H9 (cell line): Measurements from ENCODE around the gene TBCK. TPM values are rescaled to one million over a fixed set of nuclear protein-coding genes. Genes with fewer than 3 reads are reported as not detected.

Experiments
- DNase-seq: peaks from one replicate; pipeline ENCODE4 v3.0.0-alpha.2; 2017
- H2AFZ ChIP-seq: one replicate; pipeline ENCODE4 v1.6.1; 2013; ENCODE audit warnings: mild to moderate bottlenecking, low read length, control low read depth, moderate library complexity
- H2AK5ac ChIP-seq: 2 replicates; pipeline ENCODE4 v1.6.1; 2013; ENCODE audit warnings: low read length, control low read depth, mixed read lengths; ENCODE audit not compliant: insufficient read length
- H2BK120ac ChIP-seq: one replicate; pipeline ENCODE4 v1.6.1; 2013; ENCODE audit warnings: low read depth, mild to moderate bottlenecking, low read length, control low read depth, inconsistent platforms; ENCODE audit not compliant: poor library complexity, severe bottlenecking
- H2BK12ac ChIP-seq: 2 replicates; pipeline ENCODE4 v1.6.1; 2013; ENCODE audit warnings: low read length, control low read depth, mixed read lengths, low read depth; ENCODE audit not compliant: insufficient read length
- H2BK15ac ChIP-seq: 2 replicates; pipeline ENCODE4 v1.6.1; 2013; ENCODE audit warnings: low read depth, low read length, control low read depth
- H2BK20ac ChIP-seq: one replicate; pipeline ENCODE4 v1.6.1; 2013; ENCODE audit warnings: low read depth, mild to moderate bottlenecking, low read length, control low read depth, inconsistent platforms; ENCODE audit not compliant: poor library complexity, severe bottlenecking
- H2BK5ac ChIP-seq: 2 replicates; pipeline ENCODE4 v1.6.1; 2013; ENCODE audit warnings: low read length, control low read depth, mixed read lengths; ENCODE audit not compliant: insufficient read length
- H3K14ac ChIP-seq: 2 replicates; pipeline ENCODE4 v1.6.1; 2013; ENCODE audit warnings: low read length, control low read depth; ENCODE audit not compliant: insufficient read depth
- H3K18ac ChIP-seq: 2 replicates; pipeline ENCODE4 v1.6.1; 2013; ENCODE audit warnings: low read depth, mild to moderate bottlenecking, mixed read lengths, low read length, control low read depth; ENCODE audit not compliant: insufficient read length
- H3K23ac ChIP-seq: 2 replicates; pipeline ENCODE4 v1.6.1; 2013; ENCODE audit warnings: low read length, control low read depth, mixed read lengths, low read depth; ENCODE audit not compliant: insufficient read length
- H3K23me2 ChIP-seq: 2 replicates; pipeline ENCODE4 v1.6.1; 2013; ENCODE audit warnings: low read depth, mild to moderate bottlenecking, mixed read lengths, low read length, control low read depth; ENCODE audit not compliant: insufficient read length, poor library complexity, severe bottlenecking
- H3K27ac ChIP-seq: 2 replicates; pipeline ENCODE4 v1.5.1; 2013; ENCODE audit warnings: low read length, control low read depth, mixed read lengths, low read depth; ENCODE audit not compliant: insufficient read length
- H3K27me3 ChIP-seq: 2 replicates; pipeline ENCODE4 v1.6.1; 2013; ENCODE audit warnings: low read length, control low read depth, inconsistent platforms; ENCODE audit not compliant: insufficient read depth
- H3K4ac ChIP-seq: 2 replicates; pipeline ENCODE4 v1.6.1; 2013; ENCODE audit warnings: low read depth, mild to moderate bottlenecking, control low read depth, inconsistent platforms, low read length, moderate library complexity
- H3K4me1 ChIP-seq: 2 replicates; pipeline ENCODE4 v1.6.1; 2013; ENCODE audit warnings: low read length, control low read depth, inconsistent platforms; ENCODE audit not compliant: insufficient read depth
- H3K4me2 ChIP-seq: 2 replicates; pipeline ENCODE4 v1.6.1; 2013; ENCODE audit warnings: low read length, control low read depth, mixed read lengths; ENCODE audit not compliant: insufficient read length, insufficient read depth
- H3K56ac ChIP-seq: 2 replicates; pipeline ENCODE4 v1.6.1; 2013; ENCODE audit warnings: low read depth, mild to moderate bottlenecking, mixed read lengths, low read length, control low read depth; ENCODE audit not compliant: insufficient read length
- H3K79me1 ChIP-seq: 2 replicates; pipeline ENCODE4 v1.6.1; 2013; ENCODE audit warnings: low read depth, mild to moderate bottlenecking, moderate library complexity, low read length, control low read depth, inconsistent platforms; ENCODE audit not compliant: insufficient read depth, poor library complexity, severe bottlenecking
- H3K79me2 ChIP-seq: 2 replicates; pipeline ENCODE4 v1.6.1; 2013; ENCODE audit warnings: low read length, control low read depth, inconsistent platforms; ENCODE audit not compliant: insufficient read depth
- H3K9ac ChIP-seq: 2 replicates; pipeline ENCODE4 v1.6.1; 2013; ENCODE audit warnings: low read length, control low read depth, mixed read lengths; ENCODE audit not compliant: insufficient read length; ENCODE audit errors: extremely low read depth
- H3K9me3 ChIP-seq: one replicate; pipeline ENCODE4 v1.6.1; 2013; ENCODE audit warnings: low read depth, low read length, inconsistent platforms; ENCODE audit not compliant: control insufficient read depth
- H3T11ph ChIP-seq: one replicate; pipeline ENCODE4 v1.6.1; 2013; ENCODE audit warnings: mild to moderate bottlenecking, low read length, control low read depth, inconsistent platforms
- H4K20me1 ChIP-seq: one replicate; pipeline ENCODE4 v1.6.1; 2013; ENCODE audit not compliant: control insufficient read depth, insufficient read length, insufficient read depth
- H4K5ac ChIP-seq: 2 replicates; pipeline ENCODE4 v1.6.1; 2013; ENCODE audit warnings: low read depth, mild to moderate bottlenecking, mixed read lengths, low read length, control low read depth; ENCODE audit not compliant: insufficient read length
- H4K8ac ChIP-seq: replicated peaks from 2 replicates; pipeline ENCODE4 v1.6.1; 2013; ENCODE audit warnings: low read length, control low read depth, mixed read lengths, low read depth; ENCODE audit not compliant: insufficient read length
- H4K91ac ChIP-seq: 2 replicates; pipeline ENCODE4 v1.6.1; 2013; ENCODE audit warnings: low read depth, mild to moderate bottlenecking, moderate library complexity, mixed read lengths, low read length, control low read depth; ENCODE audit not compliant: insufficient read length
- H3K27ac Mint-ChIP-seq, 3 experiments: 2 replicates in 2 of 3; 3 replicates in 1 of 3; pipeline ENCODE4 v1.8.0; 2020 to 2021; ENCODE audit warnings: mixed read lengths in 3 of 3, mild to moderate bottlenecking in 1 of 3, moderate library complexity in 1 of 3
- H3K27me3 Mint-ChIP-seq: 2 replicates; pipeline ENCODE4 v1.8.0; 2021; ENCODE audit warnings: low read depth, mild to moderate bottlenecking, moderate library complexity, mixed read lengths
- H3K36me3 Mint-ChIP-seq, 3 experiments: 2 replicates in 2 of 3; 3 replicates in 1 of 3; pipeline ENCODE4 v1.8.0; 2020 to 2021; ENCODE audit warnings: low read depth in 3 of 3, mixed read lengths in 3 of 3; ENCODE audit not compliant: insufficient read depth in 1 of 3
- H3K4me1 Mint-ChIP-seq, 2 experiments: 2 replicates each; pipeline ENCODE4 v1.8.0; 2020; ENCODE audit warnings: mixed read lengths in 2 of 2
- H3K4me3 Mint-ChIP-seq, 2 experiments: 2 replicates in 1 of 2; 3 replicates in 1 of 2; pipeline ENCODE4 v1.8.0; 2020 to 2021; ENCODE audit warnings: mild to moderate bottlenecking in 2 of 2, mixed read lengths in 2 of 2, moderate library complexity in 1 of 2
- H3K9me3 Mint-ChIP-seq, 2 experiments: 2 replicates in 1 of 2; 3 replicates in 1 of 2; pipeline ENCODE4 v1.8.0; 2020; ENCODE audit warnings: mild to moderate bottlenecking in 2 of 2, mixed read lengths in 2 of 2, moderate library complexity in 1 of 2
- CTCF ChIP-seq: fragments of 200-600 bp; sonication (generic); conservative IDR thresholded peaks from 3 replicates; pipeline ENCODE4 v1.8.0; 2021; ENCODE audit warnings: antibody characterized with exemption, mild to moderate bottlenecking
- whole genome bisulfite sequencing: extraction: QIAGEN DNeasy Blood & Tissue Kit; methylation state at CpG from one replicate; pipeline ENCODE4 v1.1.7; 2013; ENCODE audit warnings: missing lambda C conversion rate, low lambda C conversion rate, mixed read lengths; ENCODE audit not compliant: insufficient read length; ENCODE audit errors: extremely low coverage; 5-methylcytosine and 5-hydroxymethylcytosine counted together
- total RNA-seq: library from RNA; stranded (reverse); gene quantifications from 2 replicates; pipeline ENCODE4 v1.2.1, GENCODE V29; 2021

The TBCK gene
- total RNA-seq, 1 experiment from 2014 or later = 22.1 TPM

DNA sequence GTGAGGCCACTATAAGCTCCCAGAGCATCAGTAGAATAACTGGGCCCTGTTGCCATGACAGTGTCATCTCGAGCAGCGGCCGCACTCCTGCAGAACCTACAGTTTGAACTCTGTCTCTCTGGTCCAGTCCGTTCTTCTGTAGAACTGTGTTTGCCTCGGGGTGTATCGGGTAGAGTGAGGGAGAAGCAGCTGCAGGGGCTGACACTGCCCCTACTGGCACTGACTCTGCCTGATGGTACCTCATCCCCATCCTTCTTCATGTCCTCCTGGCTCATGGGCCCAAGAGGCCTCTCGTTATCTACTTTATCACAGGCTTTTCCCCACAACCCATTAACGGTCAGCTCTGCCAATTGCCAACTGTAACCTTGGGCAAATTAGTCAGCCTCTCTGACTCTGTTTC lies 324.3 kb downstream of the TBCK start:
- no peak for TF ChIP-seq CTCF
- no peak overlapping the region for H3K4ac ChIP-seq
- no peaks in the 10 kb centered on the region for H3K23me2 ChIP-seq
- H3T11ph ChIP-seq = no peak overlapping the region
- no peak overlapping the region for H2BK5ac ChIP-seq
- peaks cover 0 to 2% of the 10 kb centered on the region in 2 experiments; a peak in 2 of 5 replicates for H3K9me3 Mint-ChIP-seq
- no peak overlapping the region for H2BK20ac ChIP-seq
- no peak overlapping the region for H3K27ac Mint-ChIP-seq
- H3K27ac ChIP-seq = no peak overlapping the region
- no peak overlapping the region for H3K18ac ChIP-seq
- no peak overlapping the region for H4K5ac ChIP-seq
- no peak overlapping the region for H3K4me3 Mint-ChIP-seq
- H3K4me2 ChIP-seq = no peak overlapping the region
- H3K9me3 ChIP-seq = no peaks in the 10 kb centered on the region
- no peak overlapping the region for H4K8ac ChIP-seq
- no peak overlapping the region for H2BK15ac ChIP-seq
- no peaks in the 10 kb centered on the region for H3K27me3 Mint-ChIP-seq
- H3K36me3 Mint-ChIP-seq = no peaks in the 10 kb centered on the region; a peak in 2 of 7 replicates
- no peak overlapping the region for H3K9ac ChIP-seq
- no peak overlapping the region for H2BK120ac ChIP-seq
- WGBS = no CpG with 5 or more reads among the region's 8 CpGs
- no peaks in the 10 kb centered on the region; the same call in 1 of the 2 replicates for H3K4me1 ChIP-seq
- no peak overlapping the region for H2AK5ac ChIP-seq
- H3K27me3 ChIP-seq = no peaks in the 10 kb centered on the region
- H3K4me1 Mint-ChIP-seq = no peaks in the 10 kb centered on the region
- H2BK12ac ChIP-seq = no peak overlapping the region
- no peak overlapping the region for H3K56ac ChIP-seq
- H3K23ac ChIP-seq = no peak overlapping the region
- H3K79me2 ChIP-seq = no peaks in the 10 kb centered on the region
- no peak overlapping the region for H4K91ac ChIP-seq
- H2AFZ ChIP-seq = no peak overlapping the region
- no peak overlapping the region for H3K14ac ChIP-seq
- no peak for DNase-seq
- H3K79me1 ChIP-seq = no peaks in the 10 kb centered on the region
- no peaks in the 10 kb centered on the region for H4K20me1 ChIP-seq

Other genes with a start within 250 kb of the TBCK start
- gene AIMP1, start 341 bp upstream of the TBCK start, total RNA-seq = 36.8 and 37.1 TPM in 2 replicates
- gene GIMD1, start 52.6 kb upstream of the TBCK start, total RNA-seq = not detected in 2 replicates